ENCODE results near the gene HOXD10.

The HOXD10 gene

GRCh38 chr2:176115883-176116813 lies at the start of gene HOXD10:
TSS of gene HOXD10 (plus strand) at chr2:176116778. CDS start at chr2:176116834, 56 bp downstream.
- peak; percentile 86 for DNase-seq (ENCODE audit: low spot score)

DNA sequence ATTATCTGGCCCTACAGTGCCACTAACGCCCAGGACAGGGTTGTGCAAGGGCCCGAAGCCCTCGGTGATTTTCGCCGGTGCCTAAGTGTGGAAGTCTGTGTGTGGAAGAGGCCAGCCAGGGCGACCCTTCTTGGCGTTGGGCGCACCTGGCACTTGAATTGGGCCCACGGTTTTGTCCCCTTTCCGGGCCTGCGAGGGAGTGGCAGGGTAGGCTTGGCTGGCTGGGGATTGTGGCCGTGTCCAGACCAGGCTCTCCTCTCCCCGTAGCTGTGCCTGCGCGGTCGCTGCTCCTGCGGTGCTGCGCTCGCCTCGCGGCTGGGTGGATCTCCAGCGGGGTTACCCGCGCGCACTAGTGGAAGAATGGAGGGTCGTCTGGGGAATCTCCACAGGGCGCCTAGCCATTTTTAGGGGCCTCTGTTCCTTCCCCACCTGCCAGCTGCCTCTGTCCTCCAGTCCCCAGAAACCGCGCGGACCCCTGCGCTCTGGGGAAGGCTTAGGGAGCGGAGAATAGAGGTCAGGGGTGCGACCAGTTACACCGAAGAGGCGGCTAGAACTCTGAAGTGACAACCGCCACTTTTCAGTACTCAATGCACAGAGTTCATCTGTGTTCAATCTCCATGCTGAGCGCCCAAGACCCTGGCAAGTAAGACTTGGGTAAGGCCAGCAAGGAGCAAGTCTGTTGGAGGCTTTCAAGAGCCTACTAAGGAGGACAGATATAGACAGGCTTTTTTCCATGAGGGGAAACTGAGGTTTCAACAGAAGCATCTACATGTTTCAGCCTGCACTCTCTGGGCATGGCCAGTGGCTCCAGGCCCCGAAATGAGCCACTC lies 48.8 kb upstream of the HOXD10 start:
- peak; percentile 49 for DNase-seq (ENCODE audit: low spot score)

GRCh38 chr2:176068419-176068832 lies 48.2 kb upstream of the HOXD10 start:
- DNase-seq (ENCODE audit: low spot score) = no peak

DNA sequence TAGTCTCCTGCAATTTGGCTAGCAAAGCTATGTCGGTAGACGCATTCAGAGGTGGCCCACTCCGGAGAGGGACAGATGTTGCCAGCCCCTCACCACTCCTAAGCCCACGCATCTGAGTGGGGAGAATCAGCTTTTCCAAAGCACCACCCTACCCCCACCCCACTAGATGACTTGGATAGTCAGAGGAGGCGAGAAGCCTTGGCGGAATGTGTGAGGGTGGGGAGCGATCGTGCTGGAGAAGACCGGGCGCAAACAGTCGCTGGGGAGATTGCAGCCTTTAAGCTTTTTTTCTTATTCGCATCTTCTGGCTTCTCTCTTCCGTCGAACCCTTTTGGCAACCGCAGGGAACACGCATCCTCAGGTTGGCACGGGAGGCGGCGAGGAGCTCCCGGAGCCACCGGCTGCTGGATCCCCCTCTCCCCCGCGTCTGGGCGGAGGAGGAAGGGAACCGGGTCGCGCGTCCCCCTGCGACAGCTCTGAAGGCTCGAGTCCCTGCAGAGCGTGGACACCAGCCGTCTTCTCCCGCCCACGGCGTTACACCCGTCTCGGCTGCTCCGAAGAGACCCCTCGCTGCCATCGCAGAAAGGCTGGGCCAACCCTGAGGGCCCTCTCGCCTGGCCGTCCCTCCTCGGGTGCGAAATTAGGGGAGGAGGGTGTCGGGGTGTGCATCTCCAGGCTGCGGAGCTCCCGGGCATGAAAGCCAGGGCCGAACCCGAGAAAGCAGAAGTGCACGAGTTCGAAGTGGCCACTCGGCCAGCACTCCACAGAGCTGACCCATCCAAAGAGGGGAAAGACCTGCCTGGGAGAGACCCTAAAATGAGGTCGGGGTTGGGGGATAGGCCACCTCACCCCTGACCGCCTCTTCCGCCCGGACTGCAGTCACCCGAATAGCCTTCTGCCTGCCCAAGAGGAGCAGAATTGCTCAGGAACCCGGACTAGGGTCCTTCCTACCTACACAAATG lies 45.0 kb upstream of the HOXD10 start:
- DNase-seq (ENCODE audit: low spot score) = no peak

DNA sequence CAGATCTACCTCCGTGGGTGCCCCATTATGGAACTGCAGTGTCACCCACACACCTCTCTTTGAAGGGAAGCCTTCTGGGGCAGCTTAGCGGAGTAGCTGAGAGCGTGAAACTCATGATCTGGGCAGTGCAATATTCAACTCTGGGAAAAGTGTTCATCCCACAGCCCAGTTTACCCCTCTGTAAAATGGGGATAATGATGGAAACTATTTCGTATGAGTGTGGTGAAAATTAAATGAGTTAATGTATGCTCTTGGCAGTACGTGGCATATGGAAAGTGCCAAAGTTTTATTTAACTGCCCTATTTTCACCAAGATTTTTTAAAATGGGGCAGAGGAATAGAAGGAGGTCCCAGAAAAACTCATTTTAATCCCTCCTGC lies 44.3 kb upstream of the HOXD10 start:
- DNase-seq (ENCODE audit: low spot score) = no peak

DNA sequence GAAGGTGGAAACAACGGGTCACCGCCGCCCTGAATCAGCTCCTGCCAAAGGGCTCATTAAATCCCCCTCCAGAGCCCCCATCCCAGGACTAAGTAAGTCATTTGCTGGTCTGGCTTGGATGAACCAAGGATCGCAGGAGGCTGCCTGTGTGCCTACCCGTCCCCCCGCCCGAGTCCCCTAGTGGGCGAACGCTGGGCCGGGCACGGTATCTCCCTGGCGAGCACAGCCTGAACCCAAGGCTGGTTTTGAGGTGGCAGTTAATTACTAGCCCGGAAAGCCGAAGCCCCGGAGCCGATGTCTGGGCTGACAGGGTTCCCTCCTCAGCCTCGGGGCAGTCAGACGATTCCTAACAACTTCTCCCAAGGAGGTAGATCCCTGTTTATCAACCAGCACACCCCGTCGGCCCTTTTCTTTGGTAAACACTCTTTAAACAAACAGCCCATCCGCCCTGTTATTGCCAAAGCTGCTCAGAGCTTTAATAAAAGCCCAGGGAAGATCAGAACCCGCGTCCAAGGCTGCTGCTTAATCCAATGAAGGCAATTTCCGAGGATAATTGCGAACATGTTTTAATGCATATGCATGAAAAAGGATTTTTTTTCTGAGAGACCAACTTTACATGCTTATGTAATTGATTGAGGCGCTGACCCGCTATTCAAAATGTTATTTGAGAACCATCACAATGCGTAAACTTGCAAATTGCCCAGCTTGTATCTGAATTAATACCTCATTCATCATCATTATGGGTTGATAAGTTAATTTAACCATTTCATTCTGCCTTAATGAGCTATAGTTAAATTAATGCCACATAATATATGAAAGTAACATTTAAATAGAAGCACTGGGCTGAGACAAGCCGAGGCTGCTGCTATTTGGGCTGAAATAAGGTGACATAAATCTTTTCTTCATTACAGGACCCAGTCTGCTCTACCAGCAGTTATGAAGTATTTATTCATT lies 43.4 kb upstream of the HOXD10 start:
- DNase-seq (ENCODE audit: low spot score) = no peak

DNA sequence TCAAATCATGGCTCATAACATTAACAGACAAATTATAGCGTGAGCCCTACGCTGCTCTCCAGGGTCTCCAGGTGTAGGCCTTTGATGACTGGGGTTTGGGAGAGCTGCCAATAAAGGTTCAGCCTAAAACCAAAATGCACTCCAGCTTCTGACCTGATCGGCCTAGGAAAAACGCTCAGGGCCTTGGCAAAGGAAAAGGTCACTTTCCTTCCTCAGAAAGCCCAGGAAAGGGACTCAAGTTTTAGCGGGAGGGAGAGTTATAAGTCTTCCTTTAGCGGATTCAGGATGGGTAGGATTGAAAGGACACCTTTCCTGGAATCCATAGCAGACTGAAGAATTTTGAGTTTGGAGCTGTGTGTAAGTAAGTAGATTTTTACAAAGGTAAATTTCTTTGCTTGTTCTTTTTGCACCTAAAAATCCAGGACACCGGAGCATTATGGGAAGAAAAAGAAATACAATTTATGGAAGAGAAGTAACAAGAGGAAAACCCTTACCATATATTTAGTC lies 41.6 kb upstream of the HOXD10 start:
- DNase-seq (ENCODE audit: low spot score) = no peak

DNA sequence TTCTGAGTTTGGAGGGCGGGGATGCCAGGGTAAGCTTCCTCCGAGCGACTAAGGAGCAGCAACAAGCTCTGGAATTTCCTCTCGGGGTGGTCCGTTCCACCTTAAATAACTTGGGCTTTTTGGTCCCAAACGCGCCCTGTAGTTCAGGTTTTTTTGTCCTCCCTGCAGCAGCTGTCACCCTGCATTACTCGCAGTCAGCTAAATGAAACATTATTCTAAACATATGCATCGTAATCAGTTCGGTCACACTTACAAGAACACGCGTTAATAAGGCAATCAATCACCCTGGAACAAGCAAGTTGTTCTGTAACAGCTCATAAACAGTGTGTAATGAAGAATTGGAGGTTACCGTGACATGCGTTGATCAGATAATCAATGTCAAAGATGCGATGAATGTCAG lies 41.1 kb upstream of the HOXD10 start:
- no peak for DNase-seq (ENCODE audit: low spot score)

GRCh38 chr2:176076063-176076462 lies 40.5 kb upstream of the HOXD10 start:
- no peak for DNase-seq (ENCODE audit: low spot score)

DNA sequence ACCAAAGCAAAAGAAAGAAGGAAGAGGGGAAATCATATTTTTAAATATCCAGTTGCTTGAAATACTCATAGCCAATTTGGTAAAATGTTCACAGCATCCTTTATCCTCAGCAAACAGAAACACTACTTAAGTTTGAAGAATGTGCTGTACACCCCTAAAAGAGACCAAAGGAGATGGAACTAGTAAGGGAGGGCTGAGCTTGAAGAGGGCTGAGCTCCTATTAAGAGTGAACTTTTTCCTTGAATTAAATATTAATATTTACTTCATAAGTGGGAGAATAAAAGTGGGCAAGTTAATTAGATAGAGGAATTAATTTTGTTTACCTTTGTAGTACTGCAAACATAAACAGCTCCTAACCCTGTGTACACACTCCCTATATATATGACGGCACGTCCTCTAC lies 39.8 kb upstream of the HOXD10 start:
- DNase-seq (ENCODE audit: low spot score) = no peak

GRCh38 chr2:176078541-176079284 lies 37.9 kb upstream of the HOXD10 start:
- no peak for DNase-seq (ENCODE audit: low spot score)

DNA sequence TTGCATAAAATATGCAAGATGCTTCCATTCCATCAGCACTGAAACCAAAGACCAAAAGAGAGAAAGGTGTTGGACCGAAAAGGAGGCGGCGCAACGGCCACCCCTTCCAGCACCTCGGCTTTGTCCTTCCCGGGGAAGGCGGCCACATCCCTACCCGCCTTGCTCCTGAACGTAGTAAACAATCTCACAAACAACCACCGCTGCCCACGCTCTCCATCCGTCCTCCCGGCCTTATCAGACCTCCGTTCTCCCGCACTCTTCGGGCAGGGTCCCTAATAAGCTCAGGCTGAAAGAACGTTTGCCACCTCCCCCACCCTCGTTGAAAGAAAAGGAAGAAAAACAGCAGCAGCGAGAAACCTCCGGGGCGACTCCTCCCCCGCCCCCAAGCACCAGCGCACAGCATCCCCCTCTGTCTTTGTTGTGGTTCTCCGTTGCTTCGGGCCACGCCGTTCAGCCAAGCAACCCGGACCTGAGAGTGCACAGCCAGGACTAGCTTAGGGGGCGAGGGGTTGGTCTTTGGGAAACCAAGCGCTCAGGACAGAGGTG lies 37.2 kb upstream of the HOXD10 start:
- DNase-seq (ENCODE audit: low spot score) = no peak

GRCh38 chr2:176079831-176080539 lies 36.6 kb upstream of the HOXD10 start:
- peak; percentile 87 for DNase-seq (ENCODE audit: low spot score)

GRCh38 chr2:176080540-176081375 lies 35.8 kb upstream of the HOXD10 start:
- no peak for DNase-seq (ENCODE audit: low spot score)

DNA sequence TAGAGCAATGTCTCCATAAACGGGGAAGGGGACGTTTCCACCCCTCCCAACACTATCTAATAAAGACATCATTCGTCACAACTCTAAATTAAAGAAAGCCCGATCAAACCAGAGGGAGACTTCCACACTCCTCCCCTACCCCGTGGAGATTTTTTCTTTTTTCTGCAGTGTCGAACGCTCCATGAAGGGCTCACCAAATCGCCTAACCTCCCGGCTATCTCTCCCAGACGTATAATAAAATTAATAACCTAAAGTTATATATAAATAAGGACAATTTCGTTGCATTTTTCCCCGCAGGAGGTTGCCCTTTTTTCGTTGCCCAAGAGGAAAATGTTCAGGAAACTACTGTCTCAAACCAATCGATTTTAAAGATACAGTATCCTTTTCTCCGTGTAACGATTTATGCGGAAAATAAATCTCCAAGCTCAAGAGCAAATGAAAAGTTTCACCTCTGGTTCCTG lies 35.2 kb upstream of the HOXD10 start:
- no peak for DNase-seq (ENCODE audit: low spot score)

- no peak for DNase-seq (ENCODE audit: low spot score)
Observed at GRCh38 chr2:176081837-176082524, 34.6 kb upstream of the HOXD10 start.

- no peak for DNase-seq (ENCODE audit: low spot score)
Observed at GRCh38 chr2:176082525-176082823, 34.1 kb upstream of the HOXD10 start.

Measured in AG20443 (cell line).